Astrocyte of the spinal cord (primary cell): ENCODE measurements around the gene TRIM71.

Source experiments
- DNase-seq: peaks from one replicate; pipeline ENCODE4 v3.0.0; 2011; ENCODE audit warnings: low read depth, low spot score
- H3K4me3 ChIP-seq: 2 replicates; pipeline ENCODE4 v1.5.1; 2011; ENCODE audit warnings: low read depth, mild to moderate bottlenecking, low read length, moderate library complexity
- in situ Hi-C: cut with HindIII; loops from 2 replicates; pipeline ENCODE4 v1.10.0; 2017; ENCODE audit warnings: low sequenced_read_pairs
- TF ChIP-seq, protein P1 (sequence below): IDR thresholded peaks from 2 replicates; pipeline ENCODE4 v1.5.1; 2012; ENCODE audit warnings: low read depth, mild to moderate bottlenecking, low read length, inconsistent platforms

Gene TRIM71

DNA sequence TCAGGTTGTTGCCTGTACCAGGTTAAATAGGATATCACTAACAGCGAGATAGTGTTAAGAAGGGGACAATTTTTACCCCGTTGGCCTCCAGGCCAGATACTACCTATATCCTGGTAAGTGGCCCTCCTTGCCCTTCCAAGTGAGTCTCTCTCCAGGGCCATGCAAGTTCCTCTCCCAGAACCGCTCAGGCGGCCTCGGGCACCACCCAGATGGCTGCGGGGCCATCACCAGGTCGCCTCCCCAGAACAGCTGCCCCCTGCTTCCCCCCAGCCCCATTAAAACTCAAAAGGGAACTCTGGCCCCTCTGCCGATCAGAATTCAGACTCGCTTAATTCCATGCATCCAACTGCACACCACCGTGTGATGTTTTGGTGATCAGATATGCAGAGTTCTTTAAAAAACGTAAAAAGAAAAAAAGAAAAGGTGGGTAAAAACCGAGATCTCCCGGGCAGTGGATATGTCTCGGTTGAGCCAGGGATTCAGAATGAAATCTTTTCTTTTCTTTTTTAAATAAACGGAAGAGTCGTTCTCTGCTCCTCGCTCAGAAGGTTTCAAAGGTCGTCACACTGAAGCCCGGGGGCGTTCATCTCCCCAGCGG is 1.9 kb upstream of the TRIM71 start:
- TF ChIP-seq, protein P1, sequence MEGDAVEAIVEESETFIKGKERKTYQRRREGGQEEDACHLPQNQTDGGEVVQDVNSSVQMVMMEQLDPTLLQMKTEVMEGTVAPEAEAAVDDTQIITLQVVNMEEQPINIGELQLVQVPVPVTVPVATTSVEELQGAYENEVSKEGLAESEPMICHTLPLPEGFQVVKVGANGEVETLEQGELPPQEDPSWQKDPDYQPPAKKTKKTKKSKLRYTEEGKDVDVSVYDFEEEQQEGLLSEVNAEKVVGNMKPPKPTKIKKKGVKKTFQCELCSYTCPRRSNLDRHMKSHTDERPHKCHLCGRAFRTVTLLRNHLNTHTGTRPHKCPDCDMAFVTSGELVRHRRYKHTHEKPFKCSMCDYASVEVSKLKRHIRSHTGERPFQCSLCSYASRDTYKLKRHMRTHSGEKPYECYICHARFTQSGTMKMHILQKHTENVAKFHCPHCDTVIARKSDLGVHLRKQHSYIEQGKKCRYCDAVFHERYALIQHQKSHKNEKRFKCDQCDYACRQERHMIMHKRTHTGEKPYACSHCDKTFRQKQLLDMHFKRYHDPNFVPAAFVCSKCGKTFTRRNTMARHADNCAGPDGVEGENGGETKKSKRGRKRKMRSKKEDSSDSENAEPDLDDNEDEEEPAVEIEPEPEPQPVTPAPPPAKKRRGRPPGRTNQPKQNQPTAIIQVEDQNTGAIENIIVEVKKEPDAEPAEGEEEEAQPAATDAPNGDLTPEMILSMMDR: no peak
- in situ Hi-C loops: no loop called here
- no peak overlapping the region for H3K4me3 ChIP-seq
- no peak for DNase-seq

DNA sequence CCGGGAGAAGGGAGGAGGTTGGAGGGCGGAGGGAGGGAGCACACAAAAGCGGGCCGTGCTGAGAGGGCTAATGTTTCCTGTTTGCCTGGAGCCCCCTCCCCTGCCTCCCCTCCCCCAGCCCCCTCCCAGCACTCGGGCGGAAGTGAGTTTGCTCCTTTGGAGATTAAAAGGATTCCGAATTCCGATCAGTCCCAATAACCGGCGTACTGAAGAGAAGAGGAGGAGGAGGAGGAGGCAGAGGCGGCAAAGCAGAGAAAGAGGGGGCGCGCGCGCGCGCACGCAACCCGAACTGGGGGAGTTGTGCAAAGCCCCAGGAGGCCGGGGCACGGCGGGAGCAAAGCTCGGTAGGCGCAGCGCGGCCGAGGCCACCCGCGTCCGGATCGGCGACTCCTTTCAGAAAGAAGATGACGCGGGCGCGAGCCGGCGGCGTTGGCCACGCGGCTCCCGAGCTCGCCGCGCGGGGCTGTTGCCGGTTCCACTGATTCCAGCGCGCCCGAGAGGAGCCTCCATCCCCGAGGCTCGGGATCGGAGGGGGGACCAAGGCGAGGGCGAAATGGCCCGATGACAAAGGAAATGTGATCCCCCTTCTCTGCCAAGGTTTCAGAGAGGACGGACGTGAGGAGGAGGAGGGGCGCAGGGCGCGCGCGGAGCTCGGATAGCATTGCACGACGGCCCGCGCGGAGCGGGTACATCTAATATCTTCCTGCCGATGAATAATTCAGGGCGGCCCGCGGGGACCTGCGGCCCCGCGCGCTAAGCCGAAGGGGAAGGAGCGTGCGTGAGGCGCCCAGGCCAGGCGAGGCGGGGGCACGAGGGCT is 1.1 kb upstream of the TRIM71 start:
- peak overlapping the region; percentile 32 for H3K4me3 ChIP-seq
- TF ChIP-seq, protein P1: no peak
- in situ Hi-C loops: no loop called here
- DNase-seq: peak; percentile 21

GRCh38 chr3:32817257-32817557 is 590 bp upstream of the TRIM71 start:
- TF ChIP-seq, protein P1: no peak
- DNase-seq: no peak
- no peak overlapping the region for H3K4me3 ChIP-seq
- in situ Hi-C loops: no loop called here

GRCh38 chr3:32818229-32818969 is 602 bp downstream of the TRIM71 start:
- H3K4me3 ChIP-seq: no peak overlapping the region
- no peak for DNase-seq
- in situ Hi-C loops: no loop called here
- TF ChIP-seq, protein P1: no peak

GRCh38 chr3:32818970-32819511 is 1.2 kb downstream of the TRIM71 start:
- in situ Hi-C loops: no loop called here
- H3K4me3 ChIP-seq: no peak overlapping the region
- no peak for DNase-seq
- TF ChIP-seq, protein P1: no peak

DNA sequence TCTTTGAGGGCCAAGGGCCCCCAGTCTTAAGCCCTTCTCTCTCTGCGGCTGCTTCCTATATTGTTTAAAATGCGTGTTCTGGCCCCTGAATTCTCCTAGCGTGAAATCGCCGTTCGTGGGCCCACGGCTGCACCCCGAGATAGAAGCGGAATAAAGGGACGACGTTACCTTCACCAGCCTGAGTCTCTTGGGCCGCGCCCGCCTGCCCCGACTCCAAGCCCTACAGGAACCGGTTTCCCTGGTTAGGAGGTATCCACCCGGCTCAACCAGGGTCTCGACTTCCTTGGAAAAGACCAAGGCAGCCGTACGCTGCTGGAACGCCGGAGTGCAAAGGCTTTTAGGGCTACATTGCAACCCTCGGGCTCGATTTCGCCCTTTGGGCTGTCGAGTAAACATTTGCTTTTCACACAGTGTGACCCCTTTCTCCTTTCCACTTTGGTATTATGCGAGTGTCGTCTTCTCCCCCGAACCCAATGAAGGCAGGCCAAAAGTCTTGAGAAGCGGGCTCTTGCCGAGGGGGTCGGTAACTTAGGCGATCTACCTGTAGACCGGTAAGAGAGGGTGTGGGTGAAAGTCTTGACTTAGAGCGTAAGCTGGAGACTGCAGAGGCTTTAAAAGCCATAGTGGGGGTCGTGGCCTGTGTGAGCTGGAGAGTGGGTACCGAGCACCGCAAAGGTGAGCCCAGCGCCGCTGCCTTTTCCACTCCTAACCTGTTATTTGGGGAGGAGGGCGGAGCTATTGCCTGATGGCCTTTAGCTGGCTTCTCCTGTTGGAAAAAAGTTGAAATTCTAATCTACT is 2.0 kb downstream of the TRIM71 start:
- TF ChIP-seq, protein P1: no peak
- in situ Hi-C loops: no loop called here
- H3K4me3 ChIP-seq: no peak overlapping the region
- no peak for DNase-seq
